HG03139 (cell line): ENCODE data around the gene VSIG10.
"Not testable (repeated sequence)": the region's sequence is repeated elsewhere in the genome, so short reads cannot be mapped to it uniquely, and the experiment has no call there.

ENCODE experiments used
- ATAC-seq: cut with Tn5 transposase; IDR thresholded peaks from one replicate; pipeline ENCODE4 v1.9.1; 2021; ENCODE audit not compliant: unreplicated experiment

Gene VSIG10

GRCh38 chr12:118035190-118036041 is 68.4 kb downstream of the VSIG10 start:
- peak; percentile 82 for ATAC-seq

- no peak for ATAC-seq
Observed at GRCh38 chr12:118034429-118035189, 69.2 kb downstream of the VSIG10 start.

- ATAC-seq: no peak
Observed at GRCh38 chr12:118033902-118034301, 69.9 kb downstream of the VSIG10 start.

GRCh38 chr12:118033323-118033722 is 70.5 kb downstream of the VSIG10 start:
- ATAC-seq: no peak

GRCh38 chr12:118032188-118032587 is 71.6 kb downstream of the VSIG10 start:
- ATAC-seq: no peak

- no peak for ATAC-seq
Observed at GRCh38 chr12:118029166-118029565, 74.6 kb downstream of the VSIG10 start.

DNA sequence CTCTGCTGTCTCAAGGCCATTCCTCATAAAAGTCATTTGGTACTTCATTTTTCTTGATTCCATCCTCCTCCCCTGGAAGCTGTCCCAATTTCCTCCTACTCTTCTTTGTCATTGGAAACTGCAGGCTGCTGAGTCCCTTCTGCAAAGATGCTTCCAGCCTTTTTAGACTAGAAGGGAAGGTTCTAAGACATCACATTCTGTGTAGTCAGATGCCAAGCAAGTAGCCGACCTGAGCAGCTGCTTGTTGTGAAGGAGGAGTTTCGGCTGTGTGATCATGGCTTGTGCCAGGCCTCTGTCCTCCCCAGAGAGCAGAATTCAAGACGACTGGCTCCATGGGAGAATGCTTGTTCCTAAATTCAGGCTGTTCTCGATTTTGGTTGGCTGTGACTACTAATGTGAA is 78.6 kb downstream of the VSIG10 start:
- ATAC-seq: no peak

DNA sequence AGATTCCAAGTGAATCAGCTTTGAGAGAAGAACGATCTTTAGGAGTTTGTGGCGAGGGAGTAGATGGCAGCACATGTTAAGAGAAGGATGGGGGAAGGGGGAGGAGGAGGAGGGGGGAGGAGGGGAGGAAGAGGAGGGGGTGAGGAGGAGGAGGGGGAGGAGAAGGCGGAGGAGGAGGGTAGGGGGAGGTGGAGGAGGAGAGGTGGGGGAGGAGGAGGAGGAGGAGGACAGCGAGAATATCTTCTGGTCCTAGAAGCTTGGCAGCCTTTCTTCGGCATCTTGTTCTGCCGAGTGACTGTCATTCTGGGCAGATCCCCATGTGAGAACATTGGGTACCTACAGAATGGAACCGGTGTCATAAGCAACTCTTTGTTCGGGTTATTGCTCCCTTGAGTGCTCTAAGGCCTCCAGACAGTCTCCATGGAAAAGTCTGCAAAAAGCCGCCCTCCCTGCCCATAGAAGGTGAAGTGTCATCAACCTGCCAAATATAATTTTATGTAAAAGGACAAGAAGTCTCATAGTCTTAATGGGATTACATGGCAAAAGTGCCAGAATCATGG is 80.4 kb downstream of the VSIG10 start:
- ATAC-seq: no peak

- no peak for ATAC-seq
Observed at GRCh38 chr12:118022728-118023109, 81.1 kb downstream of the VSIG10 start.

- not testable (repeated sequence) for ATAC-seq
Observed at GRCh38 chr12:118022097-118022727, 81.6 kb downstream of the VSIG10 start.

DNA sequence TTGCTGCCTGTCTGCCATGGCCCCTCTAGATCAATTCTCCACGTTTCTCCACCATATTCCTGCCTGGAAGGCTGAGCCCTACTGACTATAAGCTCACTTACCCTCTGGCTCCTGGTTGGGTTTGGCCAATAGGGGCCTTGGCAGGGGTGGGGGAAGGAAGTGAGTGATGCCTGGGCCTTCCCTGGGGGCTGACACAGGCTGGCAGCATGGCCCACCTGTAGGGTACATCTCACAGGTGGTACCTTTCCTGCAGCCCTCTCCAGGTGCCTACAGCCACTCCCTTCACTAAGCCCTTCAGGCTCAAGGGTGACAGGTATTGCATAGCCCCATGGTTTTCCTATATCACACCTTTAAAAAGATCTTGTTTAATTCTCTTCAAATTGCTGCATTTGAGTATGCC is 83.8 kb downstream of the VSIG10 start:
- ATAC-seq: no peak

DNA sequence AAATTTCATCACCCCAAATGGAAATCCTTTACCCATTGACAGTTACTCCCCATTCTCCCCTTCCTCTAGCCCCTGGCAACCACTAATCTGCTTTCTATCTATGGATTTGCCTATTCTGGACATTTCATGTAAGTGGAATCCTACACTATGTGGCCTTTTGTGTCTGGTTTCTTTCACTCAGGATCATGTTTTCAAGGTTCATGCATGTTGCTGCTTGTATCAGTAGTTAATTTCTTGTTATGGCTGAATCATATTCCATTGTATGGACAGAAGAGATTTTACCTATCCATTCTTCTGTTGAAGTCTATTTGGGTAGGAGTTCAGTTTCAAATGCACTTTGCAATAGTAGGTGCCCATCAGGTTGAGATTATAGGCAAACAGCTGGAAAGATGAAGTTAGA is 85.9 kb downstream of the VSIG10 start:
- ATAC-seq: no peak

- peak; percentile 99 for ATAC-seq
Observed at GRCh38 chr12:118016424-118017264, 87.2 kb downstream of the VSIG10 start, which contains the start of gene RFC5. RFC5 (plus strand) TSS chr12:118016703; CDS start chr12:118016828, 125 bp downstream.

DNA sequence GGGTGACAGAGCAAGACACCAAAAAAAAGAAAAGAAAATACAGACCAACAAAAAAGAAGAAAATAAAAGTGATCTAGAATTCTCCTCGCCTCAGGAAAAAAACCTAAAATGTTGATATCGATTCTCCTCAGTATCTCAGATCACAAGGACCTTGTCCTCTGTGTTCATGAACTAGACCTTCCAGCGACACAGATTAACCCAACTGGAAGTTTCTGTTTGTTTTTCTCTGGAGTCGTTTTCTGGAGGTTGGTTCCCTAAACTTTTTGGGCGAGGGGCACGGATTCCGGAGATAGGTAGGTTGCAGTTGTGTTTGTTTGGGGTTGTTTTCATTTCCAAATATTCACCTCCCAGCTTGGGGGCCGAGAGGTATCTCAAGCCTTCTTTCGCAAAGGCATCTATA is 87.9 kb downstream of the VSIG10 start:
- ATAC-seq: no peak

- no peak for ATAC-seq
Observed at GRCh38 chr12:118015306-118015705, 88.5 kb downstream of the VSIG10 start.
